HEK293 (cell line): Measurements from ENCODE around the gene ME3.

Source experiments
- CTCF ChIP-seq: fragments of 450-650 bp; formaldehyde crosslinking; IDR thresholded peaks from 2 replicates; pipeline ENCODE4 v1.5.1; 2016; ENCODE audit warnings: missing biosample characterization, missing genetic modification characterization
- KLF16 ChIP-seq: fragments of 450-650 bp; formaldehyde crosslinking; IDR thresholded peaks from 2 replicates; pipeline ENCODE4 v1.5.1; 2017; ENCODE audit warnings: missing biosample characterization, missing genetic modification characterization
- REPIN1 ChIP-seq: fragments of 450-650 bp; formaldehyde crosslinking; IDR thresholded peaks from 2 replicates; pipeline ENCODE4 v1.5.1; 2017; ENCODE audit warnings: missing biosample characterization, missing genetic modification characterization, low read depth
- TCF7L2 ChIP-seq: IDR thresholded peaks from 2 replicates; pipeline ENCODE4 v1.6.1; 2011; ENCODE audit warnings: low read depth, mild to moderate bottlenecking, inconsistent platforms, low read length, moderate library complexity, borderline replicate concordance
- ZBTB17 ChIP-seq: fragments of 450-650 bp; formaldehyde crosslinking; IDR thresholded peaks from 2 replicates; pipeline ENCODE4 v1.5.1; 2016; ENCODE audit warnings: missing biosample characterization, missing genetic modification characterization
- ZBTB7A ChIP-seq: fragments of 450-650 bp; formaldehyde crosslinking; IDR thresholded peaks from 2 replicates; pipeline ENCODE4 v1.5.1; 2016; ENCODE audit warnings: low read depth, missing biosample characterization, missing genetic modification characterization
- ZBTB8A ChIP-seq: fragments of 450-650 bp; formaldehyde crosslinking; IDR thresholded peaks from 2 replicates; pipeline ENCODE4 v1.5.1; 2016; ENCODE audit warnings: missing biosample characterization, missing genetic modification characterization
- ZNF623 ChIP-seq: fragments of 450-650 bp; formaldehyde crosslinking; IDR thresholded peaks from 2 replicates; pipeline ENCODE4 v1.5.1; 2016; ENCODE audit warnings: missing biosample characterization, missing genetic modification characterization
- ZNF747 ChIP-seq: fragments of 450-650 bp; formaldehyde crosslinking; IDR thresholded peaks from 2 replicates; pipeline ENCODE4 v1.5.1; 2016; ENCODE audit warnings: missing biosample characterization, missing genetic modification characterization

- TF ChIP-seq CTCF (tag by site-specific recombination) (no peak), KLF16 (tag by site-specific recombination) (no peak), TCF7L2 (no peak), ZNF623 (no peak), ZBTB8A (no peak), ZBTB7A (no peak), ZNF747 (tag by site-specific recombination) (no peak), ZBTB17 (tag by site-specific recombination) (no peak), REPIN1 (tag by site-specific recombination) (no peak)
Observed at GRCh38 chr11:86461892-86462291, 210.5 kb downstream of the ME3 start.
